PC-3 (cell line): Measurements from ENCODE around the gene GPR32.

Experiments used
- EZH2phosphoT487 ChIP-seq: fragments of 300-600 bp; sonication (generic); IDR thresholded peaks from 2 replicates; pipeline ENCODE4 v1.6.1; 2018; ENCODE audit warnings: mild to moderate bottlenecking, antibody characterized with exemption, low read length, borderline replicate concordance
- TF ChIP-seq, protein P1 (sequence below): fragments of 300-600 bp; sonication (generic); conservative IDR thresholded peaks from 2 replicates; pipeline ENCODE4 v1.5.1; 2017; ENCODE audit warnings: antibody characterized with exemption, low read depth, mild to moderate bottlenecking, low read length

DNA sequence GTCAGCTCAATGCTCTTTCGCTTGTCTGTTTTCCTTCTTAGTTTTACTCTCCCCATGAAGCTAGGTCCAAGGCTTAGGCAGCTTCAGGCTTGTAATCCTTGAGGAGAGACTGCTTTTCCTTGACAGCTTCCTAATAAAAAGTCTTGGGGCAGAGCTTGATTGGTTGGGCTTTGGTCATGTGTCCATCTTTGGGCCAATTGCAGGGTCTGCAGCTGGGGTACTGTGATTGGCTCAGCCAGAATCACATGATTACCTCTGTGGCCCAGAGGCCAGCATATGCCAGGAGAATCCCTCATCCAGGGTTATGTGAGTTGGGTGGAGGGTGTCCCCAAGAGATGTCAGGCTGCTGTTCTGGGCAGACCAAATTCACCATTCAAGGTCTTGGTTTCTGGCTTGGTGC, 45.2 kb downstream of the GPR32 start:
- TF ChIP-seq, protein P1, sequence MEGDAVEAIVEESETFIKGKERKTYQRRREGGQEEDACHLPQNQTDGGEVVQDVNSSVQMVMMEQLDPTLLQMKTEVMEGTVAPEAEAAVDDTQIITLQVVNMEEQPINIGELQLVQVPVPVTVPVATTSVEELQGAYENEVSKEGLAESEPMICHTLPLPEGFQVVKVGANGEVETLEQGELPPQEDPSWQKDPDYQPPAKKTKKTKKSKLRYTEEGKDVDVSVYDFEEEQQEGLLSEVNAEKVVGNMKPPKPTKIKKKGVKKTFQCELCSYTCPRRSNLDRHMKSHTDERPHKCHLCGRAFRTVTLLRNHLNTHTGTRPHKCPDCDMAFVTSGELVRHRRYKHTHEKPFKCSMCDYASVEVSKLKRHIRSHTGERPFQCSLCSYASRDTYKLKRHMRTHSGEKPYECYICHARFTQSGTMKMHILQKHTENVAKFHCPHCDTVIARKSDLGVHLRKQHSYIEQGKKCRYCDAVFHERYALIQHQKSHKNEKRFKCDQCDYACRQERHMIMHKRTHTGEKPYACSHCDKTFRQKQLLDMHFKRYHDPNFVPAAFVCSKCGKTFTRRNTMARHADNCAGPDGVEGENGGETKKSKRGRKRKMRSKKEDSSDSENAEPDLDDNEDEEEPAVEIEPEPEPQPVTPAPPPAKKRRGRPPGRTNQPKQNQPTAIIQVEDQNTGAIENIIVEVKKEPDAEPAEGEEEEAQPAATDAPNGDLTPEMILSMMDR, result no peak
- no peak for TF ChIP-seq EZH2phosphoT487
